Ishikawa (cell line): Measurements from ENCODE around the gene HSF4.

Experiments used
- CEBPB ChIP-seq: IDR thresholded peaks from 2 replicates; pipeline ENCODE4 v1.6.1; 2012
- CREB1 ChIP-seq: IDR thresholded peaks from 2 replicates; pipeline ENCODE4 v1.6.1; 2012; ENCODE audit warnings: low read depth
- EGR1 ChIP-seq: IDR thresholded peaks from 2 replicates; pipeline ENCODE4 v1.6.1; 2012
- EP300 ChIP-seq: IDR thresholded peaks from 2 replicates; pipeline ENCODE4 v1.6.1; 2012; ENCODE audit warnings: borderline replicate concordance
- FOXM1 ChIP-seq: IDR thresholded peaks from 2 replicates; pipeline ENCODE4 v1.6.1; 2012; ENCODE audit warnings: low read depth, borderline replicate concordance
- MAX ChIP-seq: IDR thresholded peaks from 2 replicates; pipeline ENCODE4 v1.6.1; 2012
- NFIC ChIP-seq: IDR thresholded peaks from 2 replicates; pipeline ENCODE4 v1.6.1; 2012
- RAD21 ChIP-seq: IDR thresholded peaks from 2 replicates; pipeline ENCODE4 v1.6.1; 2012; ENCODE audit warnings: low read depth
- REST ChIP-seq: IDR thresholded peaks from 2 replicates; pipeline ENCODE4 v1.6.1; 2012; ENCODE audit warnings: low read depth, mild to moderate bottlenecking
- TAF1 ChIP-seq: IDR thresholded peaks from 2 replicates; pipeline ENCODE4 v1.6.1; 2012; ENCODE audit warnings: low read depth, mild to moderate bottlenecking
- TCF12 ChIP-seq: IDR thresholded peaks from 2 replicates; pipeline ENCODE4 v1.6.1; 2012; ENCODE audit warnings: low read depth
- TEAD4 ChIP-seq: IDR thresholded peaks from 2 replicates; pipeline ENCODE4 v1.6.1; 2012
- USF1 ChIP-seq: IDR thresholded peaks from 2 replicates; pipeline ENCODE4 v1.6.1; 2012
- YY1 ChIP-seq: IDR thresholded peaks from 2 replicates; pipeline ENCODE4 v1.6.1; 2012; ENCODE audit warnings: low read depth
- ZBTB7A ChIP-seq: IDR thresholded peaks from 2 replicates; pipeline ENCODE4 v1.6.1; 2012; ENCODE audit warnings: low read depth

Gene HSF4

GRCh38 chr16:67213197-67214019 lies 48.9 kb downstream of the HSF4 start:
- TF ChIP-seq NFIC (no peak), TAF1 (no peak), FOXM1 (no peak), TCF12 (no peak), ZBTB7A (no peak), REST (no peak), CEBPB (no peak), EGR1 (no peak), MAX (no peak), RAD21 (no peak)

- TF ChIP-seq CEBPB: no peak
- no peak for TF ChIP-seq YY1
- TF ChIP-seq FOXM1: no peak
These were observed 51.2 kb downstream of the HSF4 start for GRCh38 chr16:67215706-67216105.

GRCh38 chr16:67216612-67217490 lies 52.3 kb downstream of the HSF4 start:
- no peak for TF ChIP-seq EP300
- no peak for TF ChIP-seq TEAD4
- TF ChIP-seq ZBTB7A: no peak
- TF ChIP-seq REST: no peak
- TF ChIP-seq CREB1: no peak
- no peak for TF ChIP-seq MAX
- TF ChIP-seq FOXM1: no peak
- TF ChIP-seq TCF12: no peak
- no peak for TF ChIP-seq YY1
- TF ChIP-seq NFIC: no peak
- no peak for TF ChIP-seq CEBPB
- TF ChIP-seq TAF1: no peak
- TF ChIP-seq USF1: no peak
- no peak for TF ChIP-seq RAD21
- TF ChIP-seq EGR1: no peak
